Right atrium auricular region (tissue), 2 donors: ENCODE results near the gene GOLGA1. TPM values are rescaled to one million over a fixed set of nuclear protein-coding genes. Genes with fewer than 3 reads are reported as not detected.

Source experiments
- DNase-seq: peaks from one replicate; pipeline ENCODE4 v3.0.0-alpha.2; 2019; ENCODE audit warnings: low spot score
- H3K27ac ChIP-seq, 2 donors: fragments of 200-600 bp; sonication (generic); 1 replicate in 1 of 2; 2 replicates in 1 of 2; pipeline ENCODE4 v1.5.1; 2016 to 2019
- H3K27me3 ChIP-seq, 2 donors: fragments of 200-600 bp; sonication (generic); one replicate each; pipeline versions ENCODE4 v1.5.1 to v1.6.0; 2017 to 2019
- H3K36me3 ChIP-seq: fragments of 200-600 bp; sonication (generic); one replicate; pipeline ENCODE4 v1.5.1; 2016
- H3K4me1 ChIP-seq, 2 donors: fragments of 200-600 bp; sonication (generic); one replicate each; pipeline versions ENCODE4 v1.5.1 to v1.6.0; 2017 to 2019
- H3K4me3 ChIP-seq, 2 donors: fragments of 200-600 bp; sonication (generic); 1 replicate in 1 of 2; 2 replicates in 1 of 2; pipeline ENCODE4 v1.5.1; 2017 to 2019; ENCODE audit warnings: mild to moderate bottlenecking in 1 of 2, moderate library complexity in 1 of 2
- H3K9me3 ChIP-seq, 2 donors: fragments of 200-600 bp; sonication (generic); one replicate each; pipeline ENCODE4 v1.5.1; 2019
- CTCF ChIP-seq, 2 donors: fragments of 200-600 bp; sonication (generic); IDR thresholded peaks; one replicate each; pipeline ENCODE4 v1.5.1; 2019; ENCODE audit warnings: antibody characterized with exemption in 2 of 2
- total RNA-seq, 2 donors: library from RNA; depleted of rRNA; stranded (reverse); fragments of >200 nt; gene quantifications; one replicate each; pipeline ENCODE4 v1.1.0, GENCODE V29; 2016

Gene GOLGA1
- total RNA-seq, 2 donors from 2014 or later = 12.8 to 17.2 TPM

GRCh38 chr9:124911766-124912165 lies 29.1 kb downstream of the GOLGA1 start:
- Histone ChIP-seq H3K4me1 (no peaks in the 10 kb centered on the region), H3K9me3 (no peaks in the 10 kb centered on the region), H3K4me3 (no peak overlapping the region), H3K36me3 (peaks cover 51% of the 10 kb centered on the region), H3K27ac (no peak overlapping the region), H3K27me3 (no peaks in the 10 kb centered on the region)
- no peak for DNase-seq
- TF ChIP-seq CTCF (IDR thresholded peaks at IDR 0.05) = no peak

GRCh38 chr9:124908098-124908497 lies 32.8 kb downstream of the GOLGA1 start:
- DNase-seq = no peak
- H3K27ac ChIP-seq = no peak overlapping the region
- no peak for TF ChIP-seq CTCF (IDR thresholded peaks at IDR 0.05)
- H3K27me3 ChIP-seq = no peaks in the 10 kb centered on the region
- no peak overlapping the region for H3K4me3 ChIP-seq
- no peaks in the 10 kb centered on the region for H3K9me3 ChIP-seq
- peaks cover 59% of the 10 kb centered on the region for H3K36me3 ChIP-seq
- no peaks in the 10 kb centered on the region for H3K4me1 ChIP-seq

GRCh38 chr9:124906966-124907365 lies 33.9 kb downstream of the GOLGA1 start:
- H3K27me3 ChIP-seq = no peaks in the 10 kb centered on the region
- DNase-seq = no peak
- TF ChIP-seq CTCF (IDR thresholded peaks at IDR 0.05) = no peak
- H3K36me3 ChIP-seq = peaks cover 49% of the 10 kb centered on the region
- no peak overlapping the region for H3K27ac ChIP-seq
- no peaks in the 10 kb centered on the region for H3K9me3 ChIP-seq
- no peaks in the 10 kb centered on the region for H3K4me1 ChIP-seq
- no peak overlapping the region for H3K4me3 ChIP-seq

- Histone ChIP-seq H3K9me3 (no peaks in the 10 kb centered on the region), H3K27ac (no peak overlapping the region), H3K36me3 (peaks cover 32% of the 10 kb centered on the region), H3K4me1 (no peaks in the 10 kb centered on the region), H3K27me3 (no peaks in the 10 kb centered on the region), H3K4me3 (no peak overlapping the region)
- no peak for DNase-seq
- TF ChIP-seq CTCF (IDR thresholded peaks at IDR 0.05) = no peak
Observed at GRCh38 chr9:124899845-124900244, 41.0 kb downstream of the GOLGA1 start.

- Histone ChIP-seq H3K27me3 (no peaks in the 10 kb centered on the region), H3K4me1 (no peaks in the 10 kb centered on the region), H3K4me3 (no peak overlapping the region), H3K36me3 (peaks cover 45% of the 10 kb centered on the region), H3K9me3 (no peaks in the 10 kb centered on the region), H3K27ac (no peak overlapping the region)
- DNase-seq = no peak
- TF ChIP-seq CTCF (IDR thresholded peaks at IDR 0.05) = no peak
Observed at GRCh38 chr9:124897570-124898460, 43.1 kb downstream of the GOLGA1 start.
